HG02763 (cell line): ENCODE results near the gene KRTAP10-5.
"Not testable (repeated sequence)": the region's sequence is repeated elsewhere in the genome, so short reads cannot be mapped to it uniquely, and the experiment has no call there.

Experiments used
- ATAC-seq: cut with Tn5 transposase; IDR thresholded peaks from one replicate; pipeline ENCODE4 v1.9.1; 2021; ENCODE audit warnings: mild to moderate bottlenecking, moderate library complexity; ENCODE audit not compliant: unreplicated experiment

Gene KRTAP10-5

GRCh38 chr21:44612029-44612486, 31.7 kb upstream of the KRTAP10-5 start, which contains the start of gene KRTAP10-8:
Gene KRTAP10-8, plus strand, starts transcription at chr21:44612079. Its CDS starts 22 bp downstream, at chr21:44612101.
- no peak for ATAC-seq

GRCh38 chr21:44611551-44611950, 31.1 kb upstream of the KRTAP10-5 start:
- ATAC-seq: no peak

GRCh38 chr21:44610157-44610843, 29.9 kb upstream of the KRTAP10-5 start:
- ATAC-seq: not testable (repeated sequence)

- ATAC-seq: no peak
Measured at GRCh38 chr21:44609193-44609592, 28.8 kb upstream of the KRTAP10-5 start.

GRCh38 chr21:44606495-44606894, 26.1 kb upstream of the KRTAP10-5 start:
- ATAC-seq: no peak

GRCh38 chr21:44603911-44604310, 23.5 kb upstream of the KRTAP10-5 start:
- no peak for ATAC-seq

- no peak for ATAC-seq
Measured at GRCh38 chr21:44603109-44603875, 22.9 kb upstream of the KRTAP10-5 start.

- no peak for ATAC-seq
Measured at GRCh38 chr21:44602463-44602850, 22.1 kb upstream of the KRTAP10-5 start.

GRCh38 chr21:44601596-44602462, 21.4 kb upstream of the KRTAP10-5 start:
- ATAC-seq: no peak

- ATAC-seq: not testable (repeated sequence)
Measured at GRCh38 chr21:44601091-44601490, 20.7 kb upstream of the KRTAP10-5 start.

- not testable (repeated sequence) for ATAC-seq
Measured at GRCh38 chr21:44600118-44600978, 19.9 kb upstream of the KRTAP10-5 start, which contains the start of gene KRTAP10-7. Gene KRTAP10-7, plus strand, starts transcription at chr21:44600597. Its CDS starts 25 bp downstream, at chr21:44600622.

- no peak for ATAC-seq
Measured at GRCh38 chr21:44599264-44600029, 19.0 kb upstream of the KRTAP10-5 start.

- no peak for ATAC-seq
Measured at GRCh38 chr21:44598061-44598460, 17.7 kb upstream of the KRTAP10-5 start.

- no peak for ATAC-seq
Measured at GRCh38 chr21:44596068-44596725, 15.8 kb upstream of the KRTAP10-5 start.

GRCh38 chr21:44595524-44595923, 15.1 kb upstream of the KRTAP10-5 start:
- ATAC-seq: no peak

- ATAC-seq: no peak
Measured at GRCh38 chr21:44594406-44594916, 14.1 kb upstream of the KRTAP10-5 start.

- ATAC-seq: no peak
Measured at GRCh38 chr21:44593598-44594405, 13.4 kb upstream of the KRTAP10-5 start.
